ENCODE results near the gene IVL.

IVL gene

DNA sequence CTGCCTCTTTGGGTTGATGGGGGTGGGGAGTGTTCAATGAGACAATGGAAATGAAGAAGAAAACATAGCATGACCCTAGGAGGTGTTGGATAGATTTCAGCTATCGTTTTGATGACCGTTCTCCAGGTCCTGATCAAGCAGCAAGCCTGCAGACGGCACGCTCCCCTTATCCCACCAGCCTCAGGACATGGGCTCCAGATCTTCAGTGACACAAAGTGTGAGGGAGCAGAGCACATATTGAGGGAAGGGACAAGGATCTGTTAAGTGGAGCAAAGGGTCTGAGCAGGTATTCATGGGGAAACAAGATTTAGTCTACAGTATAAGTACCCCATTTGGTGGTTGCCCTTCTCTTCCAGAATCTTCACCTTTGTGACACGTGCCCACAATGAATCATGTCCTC lies 43.4 kb downstream of the IVL start:
- ChIA-PET CTCF (no interaction called here), POLR2A (no interaction called here)
- no peak overlapping the region for H3K4me3 ChIP-seq (ENCODE audit: low read depth, low read length)
- no peak for TF ChIP-seq CTCF (IDR thresholded peaks at IDR 0.05; ENCODE audit: insufficient read depth, low read length, missing control alignments)
- no peak for DNase-seq (ENCODE audit: low read depth, low spot score)

GRCh38 chr1:152953761-152954160 lies 45.4 kb downstream of the IVL start:
- ChIA-PET POLR2A (no interaction called here), CTCF (no interaction called here)

GRCh38 chr1:152954436-152954835 lies 46.1 kb downstream of the IVL start:
- DNase-seq (ENCODE audit: low read depth, low spot score) = no peak
- POLR2A ChIA-PET = no interaction called here
- CTCF ChIA-PET = no interaction called here
- no peak overlapping the region for H3K4me3 ChIP-seq (ENCODE audit: low read depth, low read length)
- TF ChIP-seq CTCF (IDR thresholded peaks at IDR 0.05; ENCODE audit: insufficient read depth, low read length, missing control alignments) = no peak

More at GRCh38 chr1:152953761-152954160, 45.4 kb downstream of the IVL start:
- no peak overlapping the region for H3K4me3 ChIP-seq (ENCODE audit: low read depth, low read length)
- no peak for TF ChIP-seq CTCF (IDR thresholded peaks at IDR 0.05; ENCODE audit: insufficient read depth, low read length, missing control alignments)
- DNase-seq (ENCODE audit: low read depth, low spot score) = no peak

DNA sequence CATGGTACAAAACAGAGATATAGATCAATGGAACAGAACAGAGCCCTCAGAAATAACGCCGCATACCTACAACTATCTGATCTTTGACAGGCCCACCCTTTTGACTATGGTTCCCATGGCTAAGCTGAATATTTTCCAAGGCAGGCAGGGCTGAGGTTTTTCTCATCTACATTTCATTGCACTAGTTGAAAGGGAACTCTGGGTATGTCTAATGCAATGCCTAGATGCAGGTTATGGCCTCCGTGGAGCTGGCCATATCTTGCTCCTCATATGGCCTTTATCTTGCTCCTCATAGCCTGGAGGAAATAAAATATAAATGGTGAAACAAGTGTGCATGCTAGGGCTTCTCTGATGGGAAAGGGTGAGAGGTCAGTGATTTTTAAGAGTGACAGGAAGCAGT lies 49.2 kb downstream of the IVL start:
- TF ChIP-seq CTCF (IDR thresholded peaks at IDR 0.05; ENCODE audit: insufficient read depth, low read length, missing control alignments) = no peak
- H3K4me3 ChIP-seq (ENCODE audit: low read depth, low read length) = no peak overlapping the region
- POLR2A ChIA-PET = no interaction called here
- CTCF ChIA-PET = no interaction called here
- no peak for DNase-seq (ENCODE audit: low read depth, low spot score)

DNA sequence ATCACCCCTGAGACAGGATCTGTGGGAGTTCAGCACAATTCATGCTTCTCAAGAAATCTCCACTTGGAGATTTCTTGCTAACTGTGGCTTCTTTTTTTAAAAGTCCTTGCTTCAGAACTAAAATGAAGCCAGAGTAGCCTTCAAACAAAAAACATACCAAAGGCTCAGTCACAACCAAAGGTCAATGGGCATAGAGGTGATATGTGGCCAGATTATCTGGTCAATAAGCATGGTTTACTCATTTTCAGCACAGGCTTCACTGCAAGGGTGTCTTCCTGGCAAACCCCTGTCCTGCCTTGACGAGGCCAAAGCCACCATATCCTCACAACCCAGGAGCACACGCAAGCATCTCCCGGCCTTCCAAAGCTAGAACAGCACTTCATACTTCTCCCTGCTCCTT lies 50.9 kb downstream of the IVL start:
- no peak overlapping the region for H3K4me3 ChIP-seq (ENCODE audit: low read depth, low read length)
- DNase-seq (ENCODE audit: low read depth, low spot score) = no peak
- POLR2A ChIA-PET = no interaction called here
- CTCF ChIA-PET = no interaction called here
- TF ChIP-seq CTCF (IDR thresholded peaks at IDR 0.05; ENCODE audit: insufficient read depth, low read length, missing control alignments) = no peak

GRCh38 chr1:152959801-152960451 lies 51.6 kb downstream of the IVL start:
- H3K4me3 ChIP-seq (ENCODE audit: low read depth, low read length) = no peak overlapping the region
- ChIA-PET POLR2A (no interaction called here), CTCF (no interaction called here)
- DNase-seq (ENCODE audit: low read depth, low spot score) = no peak
- no peak for TF ChIP-seq CTCF (IDR thresholded peaks at IDR 0.05; ENCODE audit: insufficient read depth, low read length, missing control alignments)

Measured in AG04449 (cell line).